Uterus (tissue), 2 donors: ENCODE results near the gene CDKL4.

Source experiments
- POLR2A ChIP-seq, 2 donors: fragments of 450-650 bp; IDR thresholded peaks; one replicate each; pipeline ENCODE4 v1.6.1; 2016; ENCODE audit warnings: antibody characterized with exemption in 2 of 2, mild to moderate bottlenecking in 1 of 2, moderate library complexity in 1 of 2
- TF ChIP-seq, protein P1 (sequence below), 4 experiments: fragments of 200-600 bp in 2 of 4; fragments of 450-650 bp in 2 of 4; sonication (generic) in 2 of 4; IDR thresholded peaks; one replicate each; pipeline ENCODE4 v1.5.1; 2016 to 2019; ENCODE audit warnings: antibody characterized with exemption in 4 of 4, mild to moderate bottlenecking in 2 of 4, moderate library complexity in 1 of 4

DNA sequence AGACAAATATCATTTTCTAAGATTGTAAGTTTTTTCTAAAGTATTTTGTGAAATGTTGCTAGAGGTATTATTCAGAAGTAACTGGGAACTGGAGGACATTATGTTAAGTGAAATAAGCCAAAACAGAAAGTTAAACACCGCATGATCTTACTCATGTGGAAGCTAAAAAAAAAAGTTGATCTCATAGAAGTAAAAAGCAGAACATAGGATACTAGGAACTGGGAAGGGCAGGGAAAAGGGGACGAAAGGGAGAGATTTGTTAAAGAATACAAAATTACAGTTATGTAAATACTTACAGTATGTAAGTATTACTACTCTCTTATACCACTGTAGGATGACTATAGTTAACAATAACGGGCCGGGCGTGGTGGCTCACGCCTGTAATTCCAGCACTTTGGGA is 46.7 kb upstream of the CDKL4 start:
- no peak for TF ChIP-seq POLR2A (IDR thresholded peaks at IDR 0.05)
- TF ChIP-seq, protein P1, sequence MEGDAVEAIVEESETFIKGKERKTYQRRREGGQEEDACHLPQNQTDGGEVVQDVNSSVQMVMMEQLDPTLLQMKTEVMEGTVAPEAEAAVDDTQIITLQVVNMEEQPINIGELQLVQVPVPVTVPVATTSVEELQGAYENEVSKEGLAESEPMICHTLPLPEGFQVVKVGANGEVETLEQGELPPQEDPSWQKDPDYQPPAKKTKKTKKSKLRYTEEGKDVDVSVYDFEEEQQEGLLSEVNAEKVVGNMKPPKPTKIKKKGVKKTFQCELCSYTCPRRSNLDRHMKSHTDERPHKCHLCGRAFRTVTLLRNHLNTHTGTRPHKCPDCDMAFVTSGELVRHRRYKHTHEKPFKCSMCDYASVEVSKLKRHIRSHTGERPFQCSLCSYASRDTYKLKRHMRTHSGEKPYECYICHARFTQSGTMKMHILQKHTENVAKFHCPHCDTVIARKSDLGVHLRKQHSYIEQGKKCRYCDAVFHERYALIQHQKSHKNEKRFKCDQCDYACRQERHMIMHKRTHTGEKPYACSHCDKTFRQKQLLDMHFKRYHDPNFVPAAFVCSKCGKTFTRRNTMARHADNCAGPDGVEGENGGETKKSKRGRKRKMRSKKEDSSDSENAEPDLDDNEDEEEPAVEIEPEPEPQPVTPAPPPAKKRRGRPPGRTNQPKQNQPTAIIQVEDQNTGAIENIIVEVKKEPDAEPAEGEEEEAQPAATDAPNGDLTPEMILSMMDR (IDR thresholded peaks at IDR 0.05): no peak
